Measurements from ENCODE around the gene SOX6.

The SOX6 gene

GRCh38 chr11:16248248-16248647 is 108.1 kb downstream of the SOX6 start:
- no peaks in the 10 kb centered on the region for H3K4me1 Mint-ChIP-seq
- DNase-seq (no peak), ATAC-seq (replicated peaks) (no peak)
- no peak overlapping the region for H3K27ac Mint-ChIP-seq
- H3K9me3 Mint-ChIP-seq: peaks cover 0 to 4% of the 10 kb centered on the region in 2 donors
- no peaks in the 10 kb centered on the region for H3K27me3 Mint-ChIP-seq
- no peak overlapping the region for H3K4me3 Mint-ChIP-seq
- no peaks in the 10 kb centered on the region for H3K36me3 Mint-ChIP-seq

- DNase-seq (no peak), ATAC-seq (replicated peaks) (peak; percentile 22 to 61)
- Mint-ChIP-seq H3K36me3 (no peaks in the 10 kb centered on the region), H3K4me1 (peaks cover 0 to 5% of the 10 kb centered on the region in 2 donors), H3K4me3 (no peak overlapping the region), H3K27me3 (no peaks in the 10 kb centered on the region), H3K27ac (no peak overlapping the region), H3K9me3 (peaks cover 0 to 4% of the 10 kb centered on the region in 2 donors)
These were observed 113.5 kb downstream of the SOX6 start for GRCh38 chr11:16242806-16243205.

GRCh38 chr11:16240687-16241086 is 115.7 kb downstream of the SOX6 start:
- no peak overlapping the region for H3K4me3 Mint-ChIP-seq
- peaks cover 0 to 2% of the 10 kb centered on the region in 2 donors for H3K9me3 Mint-ChIP-seq
- DNase-seq (no peak), ATAC-seq (replicated peaks) (no peak)
- H3K4me1 Mint-ChIP-seq: peaks cover 0 to 5% of the 10 kb centered on the region in 2 donors
- no peak overlapping the region for H3K27ac Mint-ChIP-seq
- no peaks in the 10 kb centered on the region for H3K36me3 Mint-ChIP-seq
- no peaks in the 10 kb centered on the region for H3K27me3 Mint-ChIP-seq

- no peak for ATAC-seq (replicated peaks)
- peaks cover 0 to 2% of the 10 kb centered on the region in 2 donors for H3K9me3 Mint-ChIP-seq
- DNase-seq: no peak
- H3K4me3 Mint-ChIP-seq: no peak overlapping the region
- no peaks in the 10 kb centered on the region for H3K27me3 Mint-ChIP-seq
- H3K36me3 Mint-ChIP-seq: no peaks in the 10 kb centered on the region
- peaks cover 0 to 5% of the 10 kb centered on the region in 2 donors for H3K4me1 Mint-ChIP-seq
- H3K27ac Mint-ChIP-seq: no peak overlapping the region
These were observed 116.9 kb downstream of the SOX6 start for GRCh38 chr11:16239141-16240105.

- peaks cover 0 to 2% of the 10 kb centered on the region in 2 donors for H3K9me3 Mint-ChIP-seq
- DNase-seq: no peak
- no peak for ATAC-seq (replicated peaks)
- H3K4me1 Mint-ChIP-seq: no peaks in the 10 kb centered on the region
- no peaks in the 10 kb centered on the region for H3K27me3 Mint-ChIP-seq
- no peak overlapping the region for H3K4me3 Mint-ChIP-seq
- no peak overlapping the region for H3K27ac Mint-ChIP-seq
- H3K36me3 Mint-ChIP-seq: no peaks in the 10 kb centered on the region
These were observed 130.1 kb downstream of the SOX6 start for GRCh38 chr11:16226245-16226644.

GRCh38 chr11:16225623-16226022 is 130.7 kb downstream of the SOX6 start:
- H3K36me3 Mint-ChIP-seq: no peaks in the 10 kb centered on the region
- no peaks in the 10 kb centered on the region for H3K4me1 Mint-ChIP-seq
- peaks cover 0 to 2% of the 10 kb centered on the region in 2 donors for H3K9me3 Mint-ChIP-seq
- ATAC-seq (replicated peaks) (no peak), DNase-seq (no peak)
- no peak overlapping the region for H3K27ac Mint-ChIP-seq
- no peaks in the 10 kb centered on the region for H3K27me3 Mint-ChIP-seq
- no peak overlapping the region for H3K4me3 Mint-ChIP-seq

- Mint-ChIP-seq H3K36me3 (no peaks in the 10 kb centered on the region), H3K9me3 (peaks cover 0 to 2% of the 10 kb centered on the region in 2 donors), H3K4me3 (no peak overlapping the region), H3K27me3 (no peaks in the 10 kb centered on the region), H3K27ac (no peak overlapping the region), H3K4me1 (no peaks in the 10 kb centered on the region)
- DNase-seq (no peak), ATAC-seq (replicated peaks) (no peak)
These were observed 132.8 kb downstream of the SOX6 start for GRCh38 chr11:16223558-16223957.

GRCh38 chr11:16217631-16218030 is 138.7 kb downstream of the SOX6 start:
- H3K36me3 Mint-ChIP-seq: no peaks in the 10 kb centered on the region
- DNase-seq (no peak), ATAC-seq (replicated peaks) (no peak)
- H3K4me1 Mint-ChIP-seq: no peaks in the 10 kb centered on the region
- H3K9me3 Mint-ChIP-seq: no peaks in the 10 kb centered on the region
- no peak overlapping the region for H3K27ac Mint-ChIP-seq
- no peaks in the 10 kb centered on the region for H3K27me3 Mint-ChIP-seq
- no peak overlapping the region for H3K4me3 Mint-ChIP-seq

- no peaks in the 10 kb centered on the region for H3K27me3 Mint-ChIP-seq
- DNase-seq (no peak), ATAC-seq (replicated peaks) (no peak)
- no peaks in the 10 kb centered on the region for H3K9me3 Mint-ChIP-seq
- H3K4me1 Mint-ChIP-seq: no peaks in the 10 kb centered on the region
- H3K4me3 Mint-ChIP-seq: no peak overlapping the region
- no peaks in the 10 kb centered on the region for H3K36me3 Mint-ChIP-seq
- no peak overlapping the region for H3K27ac Mint-ChIP-seq
These were observed 139.5 kb downstream of the SOX6 start for GRCh38 chr11:16216831-16217230.

- no peak overlapping the region for H3K27ac Mint-ChIP-seq
- H3K9me3 Mint-ChIP-seq: no peaks in the 10 kb centered on the region
- DNase-seq (no peak), ATAC-seq (replicated peaks) (no peak)
- no peak overlapping the region for H3K4me3 Mint-ChIP-seq
- H3K27me3 Mint-ChIP-seq: no peaks in the 10 kb centered on the region
- no peaks in the 10 kb centered on the region for H3K4me1 Mint-ChIP-seq
- no peaks in the 10 kb centered on the region for H3K36me3 Mint-ChIP-seq
These were observed 141.0 kb downstream of the SOX6 start for GRCh38 chr11:16215352-16215751.

GRCh38 chr11:16211407-16211806 is 144.9 kb downstream of the SOX6 start:
- no peak overlapping the region for H3K27ac Mint-ChIP-seq

GRCh38 chr11:16204261-16204660 is 152.1 kb downstream of the SOX6 start:
- Mint-ChIP-seq H3K9me3 (no peaks in the 10 kb centered on the region), H3K27me3 (no peaks in the 10 kb centered on the region), H3K4me1 (no peaks in the 10 kb centered on the region), H3K4me3 (no peak overlapping the region), H3K36me3 (no peaks in the 10 kb centered on the region), H3K27ac (no peak overlapping the region)
- DNase-seq (no peak), ATAC-seq (replicated peaks) (no peak)

More at GRCh38 chr11:16211407-16211806, 144.9 kb downstream of the SOX6 start:
- ATAC-seq (replicated peaks): no peak
- Mint-ChIP-seq H3K4me3 (no peak overlapping the region), H3K36me3 (no peaks in the 10 kb centered on the region), H3K9me3 (no peaks in the 10 kb centered on the region), H3K27me3 (no peaks in the 10 kb centered on the region), H3K4me1 (no peaks in the 10 kb centered on the region)
- no peak for DNase-seq

- no peaks in the 10 kb centered on the region for H3K27me3 Mint-ChIP-seq
- no peaks in the 10 kb centered on the region for H3K9me3 Mint-ChIP-seq
- no peaks in the 10 kb centered on the region for H3K4me1 Mint-ChIP-seq
- ATAC-seq (replicated peaks) (no peak), DNase-seq (no peak)
- H3K4me3 Mint-ChIP-seq: no peak overlapping the region
- no peak overlapping the region for H3K27ac Mint-ChIP-seq
- no peaks in the 10 kb centered on the region for H3K36me3 Mint-ChIP-seq
These were observed 160.7 kb downstream of the SOX6 start for GRCh38 chr11:16195651-16196050.

- DNase-seq (no peak), ATAC-seq (replicated peaks) (no peak)
- no peaks in the 10 kb centered on the region for H3K36me3 Mint-ChIP-seq
- H3K4me3 Mint-ChIP-seq: no peak overlapping the region
- H3K4me1 Mint-ChIP-seq: no peaks in the 10 kb centered on the region
- H3K27ac Mint-ChIP-seq: no peak overlapping the region
- no peaks in the 10 kb centered on the region for H3K9me3 Mint-ChIP-seq
- H3K27me3 Mint-ChIP-seq: no peaks in the 10 kb centered on the region
These were observed 161.8 kb downstream of the SOX6 start for GRCh38 chr11:16194566-16194965.

- DNase-seq (no peak), ATAC-seq (replicated peaks) (no peak)
- Mint-ChIP-seq H3K4me3 (no peak overlapping the region), H3K9me3 (no peaks in the 10 kb centered on the region), H3K4me1 (no peaks in the 10 kb centered on the region), H3K36me3 (no peaks in the 10 kb centered on the region), H3K27ac (no peak overlapping the region), H3K27me3 (no peaks in the 10 kb centered on the region)
These were observed 162.4 kb downstream of the SOX6 start for GRCh38 chr11:16193897-16194381.

Data from stimulated activated naive B cell treated with anti-CD40 and anti-IgM and Interleukin-4, amounts not matched to agents 10 μg/mL and 1 μg/mL and 100 μg/mL, for 72 hours (primary cell).